Fibroblast of lung (primary cell): ENCODE data around the gene HMOX1. TPM values are rescaled to one million over a fixed set of nuclear protein-coding genes. Genes with fewer than 3 reads are reported as not detected.

ENCODE experiments used
- DNase-seq, 2 donors: peaks; one replicate each; pipeline versions ENCODE4 v3.0.0 to v3.0.0-alpha.2; 2010; ENCODE audit warnings: low read depth in 2 of 2
- H2AFZ ChIP-seq: 2 replicates; pipeline ENCODE4 v1.5.1; 2012; ENCODE audit warnings: low read length, control low read depth, inconsistent platforms
- H3K27ac ChIP-seq: 2 replicates; pipeline ENCODE4 v1.5.1; 2011; ENCODE audit warnings: low read length, control low read depth; ENCODE audit not compliant: insufficient read depth
- H3K27me3 ChIP-seq: 2 replicates; pipeline ENCODE4 v1.5.1; 2011; ENCODE audit warnings: mild to moderate bottlenecking, low read length; ENCODE audit not compliant: control insufficient read depth, insufficient read depth
- H3K36me3 ChIP-seq: 2 replicates; pipeline ENCODE4 v1.5.1; 2011; ENCODE audit warnings: low read length; ENCODE audit not compliant: control insufficient read depth, insufficient read depth
- H3K4me1 ChIP-seq: 2 replicates; pipeline ENCODE4 v1.5.1; 2011; ENCODE audit warnings: low read length; ENCODE audit not compliant: control insufficient read depth, insufficient read depth; ENCODE audit errors: extremely low read depth
- H3K4me2 ChIP-seq: 2 replicates; pipeline ENCODE4 v1.5.1; 2011; ENCODE audit warnings: low read length, control low read depth; ENCODE audit not compliant: insufficient read depth; ENCODE audit errors: extremely low read depth
- H3K4me3 ChIP-seq, 4 experiments: fragments of 200-600 bp in 1 of 4; sonication (generic) in 1 of 4; replicated peaks in 1 of 4; 2 replicates each; pipeline ENCODE4 v1.5.1; 2011 to 2016; ENCODE audit warnings: low read length in 4 of 4, low read depth in 3 of 4, mild to moderate bottlenecking in 3 of 4, control low read depth in 2 of 4, inconsistent platforms in 1 of 4, mixed read lengths in 1 of 4; ENCODE audit not compliant: insufficient read depth in 1 of 4; ENCODE audit errors: control extremely low read depth in 1 of 4
- H3K79me2 ChIP-seq: 2 replicates; pipeline ENCODE4 v1.5.1; 2012; ENCODE audit warnings: mild to moderate bottlenecking, low read length, inconsistent platforms; ENCODE audit not compliant: control insufficient read depth, insufficient read depth
- H3K9ac ChIP-seq: 2 replicates; pipeline ENCODE4 v1.5.1; 2011; ENCODE audit warnings: mild to moderate bottlenecking, low read length, control low read depth; ENCODE audit not compliant: insufficient read depth
- H3K9me3 ChIP-seq: 2 replicates; pipeline ENCODE4 v1.5.1; 2012; ENCODE audit warnings: low read depth, low read length; ENCODE audit not compliant: control insufficient read depth, insufficient read depth
- H4K20me1 ChIP-seq: 2 replicates; pipeline ENCODE4 v1.5.1; 2011; ENCODE audit warnings: low read length; ENCODE audit not compliant: control insufficient read depth, insufficient read depth; ENCODE audit errors: extremely low read depth
- CTCF ChIP-seq, 2 donors: IDR thresholded peaks in 1 of 2; conservative IDR thresholded peaks in 1 of 2; 1 replicate in 1 of 2; 2 replicates in 1 of 2; pipeline ENCODE4 v1.5.1; 2011 to 2012; ENCODE audit warnings: low read length in 2 of 2, control low read depth in 1 of 2, inconsistent platforms in 1 of 2, low read depth in 1 of 2, mild to moderate bottlenecking in 1 of 2
- EZH2 ChIP-seq: IDR thresholded peaks from 2 replicates; pipeline ENCODE4 v1.5.1; 2012; ENCODE audit warnings: low read length, control low read depth, mild to moderate bottlenecking; ENCODE audit errors: missing control alignments
- polyA plus RNA-seq, 2 donors: library from polyadenylated mRNA; depleted of rRNA in 1 of 2; stranded (reverse) in 1 of 2; unstranded in 1 of 2; fragments of >200 nt; gene quantifications; 2 replicates each; pipeline ENCODE4 v1.2.1, GENCODE V29; 2011 to 2012; ENCODE audit warnings: missing spikeins in 1 of 2
- total RNA-seq: library from RNA; depleted of rRNA; stranded (reverse); fragments of >200 nt; gene quantifications from 2 replicates; pipeline ENCODE4 v1.2.1, GENCODE V29; 2014

HMOX1 gene
- total and polyA plus RNA-seq, 2 donors (not counting 1 experiment from before 2014, with no cell fraction given): 58.9 to 243 TPM

GRCh38 chr22:35424081-35424480, 43.2 kb downstream of the HMOX1 start:
- Histone ChIP-seq H4K20me1 (no peaks in the 10 kb centered on the region), H3K9ac (no peak overlapping the region), H3K79me2 (no peaks in the 10 kb centered on the region), H3K9me3 (no peaks in the 10 kb centered on the region), H3K4me1 (peaks cover 4% of the 10 kb centered on the region), H3K36me3 (peaks cover 19% of the 10 kb centered on the region), H3K27me3 (no peaks in the 10 kb centered on the region), H2AFZ (no peak overlapping the region), H3K4me2 (no peak overlapping the region), H3K27ac (no peak overlapping the region), H3K4me3 (no peak overlapping the region)
- no peak for DNase-seq
- TF ChIP-seq CTCF (conservative IDR thresholded peaks at IDR 0.05 in 1 of 2, IDR thresholded peaks at IDR 0.05 in 1 of 2; ENCODE audit: low read depth in 1 of 2, low read length in 2 of 2): no peak
- TF ChIP-seq EZH2: no peak

GRCh38 chr22:35424761-35425160, 43.9 kb downstream of the HMOX1 start:
- Histone ChIP-seq H3K4me3 (no peak overlapping the region), H3K4me2 (no peak overlapping the region), H3K27me3 (no peaks in the 10 kb centered on the region), H3K27ac (no peak overlapping the region), H3K4me1 (peaks cover 4% of the 10 kb centered on the region), H3K79me2 (no peaks in the 10 kb centered on the region), H3K36me3 (peaks cover 15% of the 10 kb centered on the region), H2AFZ (no peak overlapping the region), H3K9ac (no peak overlapping the region), H4K20me1 (no peaks in the 10 kb centered on the region), H3K9me3 (no peaks in the 10 kb centered on the region)
- DNase-seq: no peak
- TF ChIP-seq CTCF (conservative IDR thresholded peaks at IDR 0.05 in 1 of 2, IDR thresholded peaks at IDR 0.05 in 1 of 2; ENCODE audit: low read depth in 1 of 2, low read length in 2 of 2) (no peak), EZH2 (no peak)

GRCh38 chr22:35425546-35425945, 44.6 kb downstream of the HMOX1 start:
- H3K27ac ChIP-seq: no peak overlapping the region
- H3K36me3 ChIP-seq: peaks cover 12% of the 10 kb centered on the region
- H2AFZ ChIP-seq: no peak overlapping the region
- DNase-seq: no peak
- peaks cover 4% of the 10 kb centered on the region for H3K4me1 ChIP-seq
- H3K79me2 ChIP-seq: no peaks in the 10 kb centered on the region
- no peak overlapping the region for H3K4me2 ChIP-seq
- no peaks in the 10 kb centered on the region for H4K20me1 ChIP-seq
- H3K4me3 ChIP-seq: no peak overlapping the region
- TF ChIP-seq CTCF (conservative IDR thresholded peaks at IDR 0.05 in 1 of 2, IDR thresholded peaks at IDR 0.05 in 1 of 2; ENCODE audit: low read depth in 1 of 2, low read length in 2 of 2) (no peak), EZH2 (no peak)
- H3K9ac ChIP-seq: no peak overlapping the region
- H3K27me3 ChIP-seq: no peaks in the 10 kb centered on the region
- no peaks in the 10 kb centered on the region for H3K9me3 ChIP-seq
